Esophagus squamous epithelium (tissue), 4 donors: ENCODE results near the gene PIP4P1.

Source experiments
- POLR2A ChIP-seq, 4 donors: fragments of 450-650 bp; IDR thresholded peaks; one replicate each; pipeline ENCODE4 v1.6.1; 2017; ENCODE audit warnings: antibody characterized with exemption in 4 of 4, mild to moderate bottlenecking in 4 of 4, moderate library complexity in 3 of 4
- TF ChIP-seq, protein P1 (sequence below), 6 experiments: fragments of 450-650 bp in 4 of 6; fragments of 200-600 bp in 2 of 6; sonication (generic) in 2 of 6; IDR thresholded peaks; one replicate each; pipeline ENCODE4 v1.5.1; 2016 to 2019; ENCODE audit warnings: antibody characterized with exemption in 6 of 6, mild to moderate bottlenecking in 4 of 6, moderate library complexity in 4 of 6

DNA sequence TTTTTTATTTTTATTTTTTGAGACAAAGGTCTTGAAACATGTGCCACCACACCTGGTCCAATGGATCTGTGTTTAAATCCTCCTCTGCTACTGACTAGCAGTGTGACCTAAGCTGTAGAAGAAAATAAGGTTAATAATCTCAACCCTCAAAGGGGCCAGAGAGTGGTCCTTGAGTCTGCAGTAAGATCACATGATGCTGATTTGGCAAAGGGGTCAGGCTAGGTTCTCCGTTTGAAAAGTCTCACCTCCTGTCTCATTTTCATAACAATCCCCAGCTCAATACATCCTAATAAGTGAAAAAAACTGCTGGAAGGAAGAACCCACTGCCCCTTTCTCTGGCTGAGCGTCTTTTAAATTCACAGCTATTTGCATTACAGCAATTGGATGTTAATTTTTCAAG, 40.0 kb downstream of the PIP4P1 start:
- TF ChIP-seq, protein P1, sequence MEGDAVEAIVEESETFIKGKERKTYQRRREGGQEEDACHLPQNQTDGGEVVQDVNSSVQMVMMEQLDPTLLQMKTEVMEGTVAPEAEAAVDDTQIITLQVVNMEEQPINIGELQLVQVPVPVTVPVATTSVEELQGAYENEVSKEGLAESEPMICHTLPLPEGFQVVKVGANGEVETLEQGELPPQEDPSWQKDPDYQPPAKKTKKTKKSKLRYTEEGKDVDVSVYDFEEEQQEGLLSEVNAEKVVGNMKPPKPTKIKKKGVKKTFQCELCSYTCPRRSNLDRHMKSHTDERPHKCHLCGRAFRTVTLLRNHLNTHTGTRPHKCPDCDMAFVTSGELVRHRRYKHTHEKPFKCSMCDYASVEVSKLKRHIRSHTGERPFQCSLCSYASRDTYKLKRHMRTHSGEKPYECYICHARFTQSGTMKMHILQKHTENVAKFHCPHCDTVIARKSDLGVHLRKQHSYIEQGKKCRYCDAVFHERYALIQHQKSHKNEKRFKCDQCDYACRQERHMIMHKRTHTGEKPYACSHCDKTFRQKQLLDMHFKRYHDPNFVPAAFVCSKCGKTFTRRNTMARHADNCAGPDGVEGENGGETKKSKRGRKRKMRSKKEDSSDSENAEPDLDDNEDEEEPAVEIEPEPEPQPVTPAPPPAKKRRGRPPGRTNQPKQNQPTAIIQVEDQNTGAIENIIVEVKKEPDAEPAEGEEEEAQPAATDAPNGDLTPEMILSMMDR (IDR thresholded peaks at IDR 0.05), result no peak
- no peak for TF ChIP-seq POLR2A (IDR thresholded peaks at IDR 0.05)
